Ascending aorta (tissue), 2 donors: ENCODE results near the gene TNFRSF8. TPM values are rescaled to one million over a fixed set of nuclear protein-coding genes. Genes with fewer than 3 reads are reported as not detected.
A peak's percentile ranks its signal among the peaks of the same experiment; 100 is the strongest.

Source experiments
- DNase-seq, 2 donors: peaks; one replicate each; pipeline ENCODE4 v3.0.0-alpha.2; 2019; ENCODE audit warnings: low spot score in 2 of 2
- H3K27ac ChIP-seq, 2 donors: fragments of 200-600 bp; sonication (generic); one replicate each; pipeline ENCODE4 v1.5.1; 2016 to 2017; ENCODE audit warnings: mild to moderate bottlenecking in 1 of 2
- H3K27me3 ChIP-seq: fragments of 200-600 bp; sonication (generic); one replicate; pipeline ENCODE4 v1.5.1; 2017
- H3K36me3 ChIP-seq, 2 donors: fragments of 200-600 bp; sonication (generic); one replicate each; pipeline ENCODE4 v1.5.1; 2016
- H3K4me1 ChIP-seq, 2 donors: fragments of 200-600 bp; sonication (generic); one replicate each; pipeline ENCODE4 v1.5.1; 2016 to 2017; ENCODE audit warnings: mild to moderate bottlenecking in 1 of 2
- H3K4me3 ChIP-seq, 2 donors: fragments of 200-600 bp; sonication (generic); one replicate each; pipeline ENCODE4 v1.5.1; 2016 to 2017; ENCODE audit warnings: mild to moderate bottlenecking in 1 of 2
- H3K9me3 ChIP-seq, 2 donors: fragments of 200-600 bp; sonication (generic); one replicate each; pipeline ENCODE4 v1.5.1; 2016
- intact Hi-C: fragments of 100-400 bp; cut with DNase I; formaldehyde crosslinking; loops from one replicate; pipeline ENCODE4 v1.15.1; 2023
- total RNA-seq: library from RNA; depleted of rRNA; stranded (reverse); fragments of >200 nt; gene quantifications from one replicate; pipeline ENCODE4 v1.1.0, GENCODE V29; 2016
- TF ChIP-seq, protein P1 (sequence below), 3 experiments: fragments of 200-600 bp in 2 of 3; fragments of 450-650 bp in 1 of 3; sonication (generic) in 2 of 3; IDR thresholded peaks; one replicate each; pipeline ENCODE4 v1.5.1; 2016 to 2019; ENCODE audit warnings: antibody characterized with exemption in 3 of 3, mild to moderate bottlenecking in 1 of 3, moderate library complexity in 1 of 3

The TNFRSF8 gene
- total RNA-seq, 1 donor from 2014 or later, result 22.8 TPM

DNA sequence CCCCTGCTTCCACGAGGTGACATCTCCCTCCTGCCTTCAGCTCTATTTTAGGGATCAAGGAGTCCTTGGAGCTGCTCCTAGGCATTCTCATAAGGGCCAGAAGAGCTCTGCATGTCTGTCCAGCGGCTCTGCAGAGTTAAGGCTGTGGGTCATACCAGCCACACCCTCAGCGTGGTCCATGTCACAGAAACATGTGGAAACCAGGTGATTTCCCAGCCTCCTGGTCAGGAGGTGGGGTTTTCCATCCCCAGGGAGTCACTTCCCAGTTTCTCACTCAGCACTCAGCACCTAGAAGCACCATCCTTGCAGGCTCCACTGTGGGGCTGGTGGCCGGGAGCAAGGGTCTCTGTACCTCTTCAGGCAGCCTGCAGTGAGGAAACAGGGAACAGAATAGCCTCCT is 102.2 kb downstream of the TNFRSF8 start:
- Histone ChIP-seq H3K9me3 (no peaks in the 10 kb centered on the region), H3K27ac (no peak overlapping the region), H3K27me3 (no peaks in the 10 kb centered on the region), H3K4me3 (no peak overlapping the region), H3K4me1 (peaks cover 4 to 12% of the 10 kb centered on the region in 2 donors), H3K36me3 (no peaks in the 10 kb centered on the region)
- intact Hi-C loops, result no loop called here
- DNase-seq, result no peak
- TF ChIP-seq, protein P1, sequence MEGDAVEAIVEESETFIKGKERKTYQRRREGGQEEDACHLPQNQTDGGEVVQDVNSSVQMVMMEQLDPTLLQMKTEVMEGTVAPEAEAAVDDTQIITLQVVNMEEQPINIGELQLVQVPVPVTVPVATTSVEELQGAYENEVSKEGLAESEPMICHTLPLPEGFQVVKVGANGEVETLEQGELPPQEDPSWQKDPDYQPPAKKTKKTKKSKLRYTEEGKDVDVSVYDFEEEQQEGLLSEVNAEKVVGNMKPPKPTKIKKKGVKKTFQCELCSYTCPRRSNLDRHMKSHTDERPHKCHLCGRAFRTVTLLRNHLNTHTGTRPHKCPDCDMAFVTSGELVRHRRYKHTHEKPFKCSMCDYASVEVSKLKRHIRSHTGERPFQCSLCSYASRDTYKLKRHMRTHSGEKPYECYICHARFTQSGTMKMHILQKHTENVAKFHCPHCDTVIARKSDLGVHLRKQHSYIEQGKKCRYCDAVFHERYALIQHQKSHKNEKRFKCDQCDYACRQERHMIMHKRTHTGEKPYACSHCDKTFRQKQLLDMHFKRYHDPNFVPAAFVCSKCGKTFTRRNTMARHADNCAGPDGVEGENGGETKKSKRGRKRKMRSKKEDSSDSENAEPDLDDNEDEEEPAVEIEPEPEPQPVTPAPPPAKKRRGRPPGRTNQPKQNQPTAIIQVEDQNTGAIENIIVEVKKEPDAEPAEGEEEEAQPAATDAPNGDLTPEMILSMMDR (IDR thresholded peaks at IDR 0.05), result no peak

DNA sequence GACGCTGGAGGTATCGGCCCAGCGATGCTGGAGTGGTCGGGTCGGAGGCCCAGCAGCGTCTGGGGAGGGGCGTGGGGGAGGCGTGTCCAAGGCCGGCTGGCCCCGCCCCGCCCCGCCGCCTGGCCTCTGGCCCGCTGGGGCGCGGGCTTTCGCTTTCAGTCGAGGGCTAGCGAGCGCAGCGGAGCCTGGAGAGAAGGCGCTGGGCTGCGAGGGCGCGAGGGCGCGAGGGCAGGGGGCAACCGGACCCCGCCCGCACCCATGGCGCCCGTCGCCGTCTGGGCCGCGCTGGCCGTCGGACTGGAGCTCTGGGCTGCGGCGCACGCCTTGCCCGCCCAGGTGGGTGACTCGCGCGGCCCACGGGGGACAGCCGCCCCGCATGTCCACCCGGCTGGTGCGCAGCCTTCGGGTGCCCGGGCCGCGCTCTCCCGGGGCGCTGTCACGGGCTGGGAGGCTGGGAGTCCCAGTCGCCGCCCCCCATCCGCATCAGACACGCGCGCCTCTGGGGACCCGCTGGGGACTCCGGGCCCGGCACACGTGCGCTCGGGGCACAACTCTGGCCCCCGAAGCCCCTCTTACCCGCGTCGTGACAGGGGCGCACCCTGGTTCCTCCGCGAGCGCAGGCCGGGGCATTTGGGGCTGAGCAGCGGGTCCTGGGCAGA is 103.9 kb downstream of the TNFRSF8 start, which contains the start of gene TNFRSF1B:
Gene TNFRSF1B, plus strand, starts transcription at position 158 of the 659 bp plus-strand sequence. Its CDS starts 101 bp downstream, at position 259.
- peak in 1 of 2 donors; percentile 72 for DNase-seq
- H3K9me3 ChIP-seq, result no peaks in the 10 kb centered on the region

DNA sequence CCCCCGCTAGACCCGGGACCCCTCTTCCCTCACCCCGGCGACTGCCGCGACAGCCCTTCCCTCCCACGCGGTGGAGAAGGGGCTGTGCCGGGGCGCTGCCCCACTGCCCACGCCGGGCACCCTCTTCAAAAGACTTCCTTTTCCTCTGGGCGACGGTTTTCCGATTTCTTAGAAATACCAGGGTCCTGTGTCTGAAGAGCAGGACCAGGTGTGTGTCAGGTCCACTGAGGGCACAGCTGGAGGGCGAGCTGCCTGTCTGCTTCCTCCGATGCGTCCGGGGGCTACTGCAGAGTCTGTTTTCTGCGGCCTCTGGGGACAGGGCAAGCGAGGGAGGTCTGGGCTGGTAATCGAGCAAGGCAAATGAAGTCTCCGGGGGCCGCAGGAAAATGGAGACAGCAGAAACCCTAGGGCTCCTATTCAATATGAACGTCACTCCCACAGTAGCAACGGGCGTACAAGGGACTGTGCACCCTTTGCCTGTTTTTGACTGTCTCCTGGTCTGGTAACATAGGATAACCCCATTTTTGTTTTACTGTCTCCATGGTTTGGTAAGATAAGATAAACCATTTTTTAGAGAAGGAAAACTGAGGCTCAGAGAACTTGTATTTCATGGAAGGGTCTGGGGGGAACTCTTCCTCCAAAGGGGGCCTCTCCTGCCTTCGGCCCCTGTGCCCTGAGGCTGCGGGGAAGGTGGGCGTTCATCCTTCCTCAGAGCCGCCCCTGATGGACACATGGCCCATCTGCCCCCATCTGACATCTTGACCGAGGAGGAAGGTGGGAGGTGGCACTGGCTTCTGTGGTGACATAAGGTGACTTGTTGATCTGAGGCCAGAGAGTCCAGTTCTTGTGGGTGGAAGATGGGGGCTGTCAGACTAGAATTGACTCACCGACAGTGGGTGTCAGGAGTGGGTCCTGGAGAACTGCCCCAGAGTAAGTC is 104.7 kb downstream of the TNFRSF8 start:
- Histone ChIP-seq H3K36me3 (no peaks in the 10 kb centered on the region), H3K4me1 (no peaks in the 10 kb centered on the region), H3K27ac (peak overlapping the region; percentile 60 to 79), H3K4me3 (peak overlapping the region; percentile 70 to 72), H3K9me3 (no peaks in the 10 kb centered on the region), H3K27me3 (no peaks in the 10 kb centered on the region)
- TF ChIP-seq, protein P1 (IDR thresholded peaks at IDR 0.05), result no peak
- DNase-seq, result no peak
- intact Hi-C loops, result no loop called here

More for the DNA sequence above, 103.9 kb downstream of the TNFRSF8 start, which contains the start of gene TNFRSF1B:
- H3K27ac ChIP-seq, result peak within 1 kb of the TSS; percentile 60 to 79
- H3K27me3 ChIP-seq, result no peaks in the 10 kb centered on the region
- peaks cover 0 to 3% of the 10 kb centered on the region in 2 donors for H3K4me1 ChIP-seq
- no peaks in the 10 kb centered on the region for H3K36me3 ChIP-seq
- H3K4me3 ChIP-seq, result peak within 1 kb of the TSS; percentile 70 to 72
- TF ChIP-seq, protein P1 (IDR thresholded peaks at IDR 0.05), result no peak
- intact Hi-C loops, result no loop called here

DNA sequence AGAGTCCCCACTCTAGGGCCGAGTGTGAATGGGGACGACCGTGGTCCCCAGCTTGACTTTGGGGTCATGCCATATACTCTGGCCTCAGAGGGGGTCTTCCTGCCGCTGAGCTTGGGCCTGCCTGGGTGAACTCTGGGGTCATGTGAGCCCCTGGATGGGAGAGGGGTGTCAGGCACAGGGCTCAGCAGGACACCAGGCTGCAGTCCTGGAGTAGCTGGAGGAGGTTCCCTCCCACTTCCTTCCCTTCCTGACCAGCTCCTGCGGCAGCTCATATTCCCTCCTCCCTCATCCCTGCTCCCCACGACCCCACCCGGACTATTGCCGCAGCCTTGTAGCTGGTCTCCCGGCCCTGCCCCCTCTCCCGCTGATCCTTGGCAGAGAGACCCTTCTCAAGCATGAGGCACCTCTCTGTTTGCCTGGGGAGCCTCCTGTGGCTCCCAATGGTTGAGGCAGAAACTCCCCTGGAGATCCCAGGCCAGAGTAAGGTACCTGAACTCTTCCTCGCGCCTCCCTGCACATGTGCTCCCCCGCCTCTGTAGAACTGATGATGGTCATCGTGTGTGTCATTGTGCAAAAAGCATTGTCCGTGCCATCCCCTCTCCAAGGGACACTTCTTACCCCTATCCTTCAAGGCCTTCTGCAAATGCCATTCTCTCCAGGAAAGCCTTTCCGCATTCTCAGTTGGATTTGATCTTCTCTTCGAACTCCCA is 105.5 kb downstream of the TNFRSF8 start:
- Histone ChIP-seq H3K27me3 (no peaks in the 10 kb centered on the region), H3K9me3 (no peaks in the 10 kb centered on the region), H3K4me3 (peak overlapping the region; percentile 35 to 72), H3K4me1 (no peaks in the 10 kb centered on the region), H3K36me3 (no peaks in the 10 kb centered on the region), H3K27ac (peak overlapping the region; percentile 60 to 79)
- intact Hi-C loops, result no loop called here
- no peak for DNase-seq
- TF ChIP-seq, protein P1 (IDR thresholded peaks at IDR 0.05), result no peak

DNA sequence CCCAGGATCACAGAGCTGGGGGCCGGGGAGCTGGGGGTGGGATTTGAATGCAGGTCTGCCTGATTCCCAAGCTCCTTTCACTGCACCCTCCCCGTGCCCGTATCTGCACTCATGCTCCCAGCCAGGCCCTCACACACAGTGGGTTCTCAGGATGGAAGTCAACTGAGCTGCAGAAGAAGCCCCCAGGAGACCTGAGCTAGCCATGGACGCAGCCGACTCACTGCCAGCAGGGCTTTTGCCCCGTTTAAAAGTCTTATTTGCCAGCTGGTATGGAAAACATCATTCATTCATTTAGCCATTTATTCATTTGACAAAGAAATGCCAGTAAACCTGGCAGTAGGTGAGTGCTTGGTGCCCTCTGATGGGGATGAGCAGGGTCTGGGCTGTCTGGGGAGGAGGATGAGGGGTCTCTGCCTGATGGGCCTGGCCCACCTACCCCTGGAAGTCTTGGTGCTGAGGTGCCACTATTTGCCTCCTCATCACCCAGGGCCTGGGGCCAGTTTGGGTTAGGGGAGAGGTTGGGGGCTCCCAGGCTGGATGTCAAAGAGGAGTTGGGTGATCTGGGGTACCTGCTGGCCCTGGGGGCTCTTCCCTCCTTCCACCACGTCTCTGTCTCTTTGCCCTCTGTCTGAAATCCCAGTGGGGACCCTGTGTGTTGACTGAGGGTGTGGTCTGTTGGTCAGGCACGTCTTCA is 106.5 kb downstream of the TNFRSF8 start:
- no peak for DNase-seq
- H3K36me3 ChIP-seq, result no peaks in the 10 kb centered on the region
- peaks cover 0 to 1% of the 10 kb centered on the region in 2 donors for H3K4me1 ChIP-seq
- no peak overlapping the region for H3K4me3 ChIP-seq
- no peaks in the 10 kb centered on the region for H3K9me3 ChIP-seq
- no peaks in the 10 kb centered on the region for H3K27me3 ChIP-seq
- no peak overlapping the region for H3K27ac ChIP-seq
- intact Hi-C loops, result no loop called here
- TF ChIP-seq, protein P1 (IDR thresholded peaks at IDR 0.05), result no peak
